Nephron progenitor cell (in vitro differentiated cells): ENCODE data around the gene MCFD2.

Experiments used
- DNase-seq: peaks from one replicate; pipeline ENCODE4 v3.0.0; 2021
- H3K27ac Mint-ChIP-seq: 2 replicates; pipeline ENCODE4 v1.8.0; 2021; ENCODE audit warnings: mild to moderate bottlenecking, moderate library complexity, mixed read lengths
- H3K27me3 Mint-ChIP-seq: 2 replicates; pipeline ENCODE4 v1.8.0; 2021; ENCODE audit warnings: mild to moderate bottlenecking, low read depth, mixed read lengths; ENCODE audit not compliant: poor library complexity
- H3K36me3 Mint-ChIP-seq: 2 replicates; pipeline ENCODE4 v1.8.0; 2021; ENCODE audit warnings: low read depth, mixed read lengths
- H3K4me1 Mint-ChIP-seq: 2 replicates; pipeline ENCODE4 v1.8.0; 2021; ENCODE audit warnings: mixed read lengths
- H3K4me3 Mint-ChIP-seq: 2 replicates; pipeline ENCODE4 v1.8.0; 2021; ENCODE audit warnings: mild to moderate bottlenecking, moderate library complexity, mixed read lengths
- H3K9me3 Mint-ChIP-seq: 2 replicates; pipeline ENCODE4 v1.8.0; 2021; ENCODE audit warnings: mild to moderate bottlenecking, moderate library complexity, mixed read lengths
- CTCF ChIP-seq: fragments of 200-600 bp; sonication (generic); IDR thresholded peaks from 2 replicates; pipeline ENCODE4 v1.5.0; 2021; ENCODE audit warnings: antibody characterized with exemption

MCFD2 gene

GRCh38 chr2:46915281-46915810 is at the start of gene MCFD2:
Gene MCFD2 (minus strand): TSS chr2:46915806. CDS start chr2:46909171, 6,635 bp downstream.
- H3K9me3 Mint-ChIP-seq: no peaks in the 10 kb centered on the region
- TF ChIP-seq CTCF: no peak

GRCh38 chr2:46964835-46965560 is 49.4 kb upstream of the MCFD2 start:
- TF ChIP-seq CTCF: no peak
- Mint-ChIP-seq H3K36me3 (peaks cover 14% of the 10 kb centered on the region), H3K27ac (no peak overlapping the region), H3K9me3 (no peaks in the 10 kb centered on the region), H3K4me1 (peaks cover 5% of the 10 kb centered on the region), H3K4me3 (no peak overlapping the region), H3K27me3 (no peaks in the 10 kb centered on the region)
- no peak for DNase-seq

More at GRCh38 chr2:46915281-46915810, at the start of gene MCFD2:
- peaks cover 25% of the 10 kb centered on the region for H3K36me3 Mint-ChIP-seq
- H3K27ac Mint-ChIP-seq: peak within 1 kb of the TSS; percentile 96
- peaks cover 47% of the 10 kb centered on the region for H3K4me1 Mint-ChIP-seq
- DNase-seq: no peak
- H3K4me3 Mint-ChIP-seq: peak within 1 kb of the TSS; percentile 97
- no peaks in the 10 kb centered on the region for H3K27me3 Mint-ChIP-seq

- Mint-ChIP-seq H3K4me3 (no peak overlapping the region), H3K4me1 (peaks cover 5% of the 10 kb centered on the region), H3K9me3 (no peaks in the 10 kb centered on the region), H3K36me3 (peaks cover 14% of the 10 kb centered on the region), H3K27ac (no peak overlapping the region), H3K27me3 (no peaks in the 10 kb centered on the region)
- no peak for TF ChIP-seq CTCF
- no peak for DNase-seq
Measured at GRCh38 chr2:46963941-46964673, 48.5 kb upstream of the MCFD2 start.

- no peaks in the 10 kb centered on the region for H3K27me3 Mint-ChIP-seq
- no peaks in the 10 kb centered on the region for H3K9me3 Mint-ChIP-seq
- no peak overlapping the region for H3K4me3 Mint-ChIP-seq
- no peak for TF ChIP-seq CTCF
- no peak for DNase-seq
- H3K4me1 Mint-ChIP-seq: peaks cover 5% of the 10 kb centered on the region
- peaks cover 14% of the 10 kb centered on the region for H3K36me3 Mint-ChIP-seq
- H3K27ac Mint-ChIP-seq: no peak overlapping the region
Measured at GRCh38 chr2:46963210-46963609, 47.6 kb upstream of the MCFD2 start.

GRCh38 chr2:46962751-46963150 is 47.1 kb upstream of the MCFD2 start:
- Mint-ChIP-seq H3K4me3 (no peak overlapping the region), H3K27me3 (no peaks in the 10 kb centered on the region), H3K9me3 (no peaks in the 10 kb centered on the region), H3K4me1 (peaks cover 5% of the 10 kb centered on the region), H3K36me3 (peaks cover 18% of the 10 kb centered on the region), H3K27ac (no peak overlapping the region)
- TF ChIP-seq CTCF: no peak
- no peak for DNase-seq
